ENCODE measurements around the gene SLC29A3.

SLC29A3 gene

GRCh38 chr10:71308244-71308643 lies 10.8 kb upstream of the SLC29A3 start:
- DNase-seq (no peak), ATAC-seq (ENCODE audit: insufficient read depth, low read depth) (no peak)
- Histone ChIP-seq H3K27me3 (ENCODE audit: insufficient read depth, low read length, poor library complexity) (peaks cover 7% of the 10 kb centered on the region), H3K79me2 (ENCODE audit: insufficient read depth, low read length) (no peaks in the 10 kb centered on the region), H3K36me3 (ENCODE audit: insufficient read depth, low read length) (no peaks in the 10 kb centered on the region), H3K9me3 (ENCODE audit: insufficient read depth, low read length, severe bottlenecking) (no peaks in the 10 kb centered on the region), H3K4me3 (ENCODE audit: low read depth in 1 of 2, low read length in 2 of 2) (no peak overlapping the region), H3K4me2 (ENCODE audit: insufficient read depth, low read length) (no peak overlapping the region), H3K9ac (ENCODE audit: low read depth, low read length) (no peak overlapping the region), H4K20me1 (ENCODE audit: insufficient read depth, low read length) (no peaks in the 10 kb centered on the region), H2AFZ (ENCODE audit: low read depth, low read length) (no peak overlapping the region), H3K4me1 (ENCODE audit: insufficient read depth, low read length) (no peaks in the 10 kb centered on the region), H3K27ac (ENCODE audit: low read length) (no peak overlapping the region)
- TF ChIP-seq CTCF (IDR thresholded peaks at IDR 0.05; ENCODE audit: borderline replicate concordance, extremely low read depth, low read length, poor library complexity, severe bottlenecking) = no peak
- no peak for TF ChIP-seq EZH2 (IDR thresholded peaks at IDR 0.05; ENCODE audit: borderline replicate concordance, low read depth, low read length, severe bottlenecking)

- H3K79me2 ChIP-seq (ENCODE audit: insufficient read depth, low read length) = no peaks in the 10 kb centered on the region
- TF ChIP-seq EZH2 (IDR thresholded peaks at IDR 0.05; ENCODE audit: borderline replicate concordance, low read depth, low read length, severe bottlenecking) (no peak), CTCF (IDR thresholded peaks at IDR 0.05; ENCODE audit: borderline replicate concordance, extremely low read depth, low read length, poor library complexity, severe bottlenecking) (no peak)
These were observed 10.1 kb upstream of the SLC29A3 start for GRCh38 chr10:71308985-71309384.

GRCh38 chr10:71309919-71310318 lies 9.1 kb upstream of the SLC29A3 start:
- no peaks in the 10 kb centered on the region for H3K9me3 ChIP-seq (ENCODE audit: insufficient read depth, low read length, severe bottlenecking)
- H3K36me3 ChIP-seq (ENCODE audit: insufficient read depth, low read length) = no peaks in the 10 kb centered on the region
- no peak overlapping the region for H2AFZ ChIP-seq (ENCODE audit: low read depth, low read length)
- H3K4me3 ChIP-seq (ENCODE audit: low read depth in 1 of 2, low read length in 2 of 2) = no peak overlapping the region
- H3K27me3 ChIP-seq (ENCODE audit: insufficient read depth, low read length, poor library complexity) = peaks cover 7% of the 10 kb centered on the region
- H3K4me1 ChIP-seq (ENCODE audit: insufficient read depth, low read length) = peaks cover 7% of the 10 kb centered on the region
- TF ChIP-seq CTCF (IDR thresholded peaks at IDR 0.05; ENCODE audit: borderline replicate concordance, extremely low read depth, low read length, poor library complexity, severe bottlenecking) (no peak), EZH2 (IDR thresholded peaks at IDR 0.05; ENCODE audit: borderline replicate concordance, low read depth, low read length, severe bottlenecking) (no peak)
- H4K20me1 ChIP-seq (ENCODE audit: insufficient read depth, low read length) = no peaks in the 10 kb centered on the region
- no peaks in the 10 kb centered on the region for H3K79me2 ChIP-seq (ENCODE audit: insufficient read depth, low read length)
- ATAC-seq (ENCODE audit: insufficient read depth, low read depth) (no peak), DNase-seq (no peak)
- no peak overlapping the region for H3K9ac ChIP-seq (ENCODE audit: low read depth, low read length)
- no peak overlapping the region for H3K4me2 ChIP-seq (ENCODE audit: insufficient read depth, low read length)
- no peak overlapping the region for H3K27ac ChIP-seq (ENCODE audit: low read length)

More at GRCh38 chr10:71308985-71309384, 10.1 kb upstream of the SLC29A3 start:
- Histone ChIP-seq H3K27me3 (ENCODE audit: insufficient read depth, low read length, poor library complexity) (peaks cover 7% of the 10 kb centered on the region), H3K4me1 (ENCODE audit: insufficient read depth, low read length) (no peaks in the 10 kb centered on the region), H3K27ac (ENCODE audit: low read length) (no peak overlapping the region), H3K4me3 (ENCODE audit: low read depth in 1 of 2, low read length in 2 of 2) (no peak overlapping the region), H3K4me2 (ENCODE audit: insufficient read depth, low read length) (no peak overlapping the region), H3K36me3 (ENCODE audit: insufficient read depth, low read length) (no peaks in the 10 kb centered on the region), H4K20me1 (ENCODE audit: insufficient read depth, low read length) (no peaks in the 10 kb centered on the region), H3K9ac (ENCODE audit: low read depth, low read length) (no peak overlapping the region), H3K9me3 (ENCODE audit: insufficient read depth, low read length, severe bottlenecking) (no peaks in the 10 kb centered on the region), H2AFZ (ENCODE audit: low read depth, low read length) (no peak overlapping the region)
- ATAC-seq (ENCODE audit: insufficient read depth, low read depth) (no peak), DNase-seq (no peak)

- TF ChIP-seq EZH2 (IDR thresholded peaks at IDR 0.05; ENCODE audit: borderline replicate concordance, low read depth, low read length, severe bottlenecking) = no peak
- TF ChIP-seq CTCF (IDR thresholded peaks at IDR 0.05; ENCODE audit: borderline replicate concordance, extremely low read depth, low read length, poor library complexity, severe bottlenecking) = no peak
- H3K4me2 ChIP-seq (ENCODE audit: insufficient read depth, low read length) = no peak overlapping the region
- H3K36me3 ChIP-seq (ENCODE audit: insufficient read depth, low read length) = no peaks in the 10 kb centered on the region
- no peak overlapping the region for H2AFZ ChIP-seq (ENCODE audit: low read depth, low read length)
- peaks cover 7% of the 10 kb centered on the region for H3K27me3 ChIP-seq (ENCODE audit: insufficient read depth, low read length, poor library complexity)
- DNase-seq = no peak
- peaks cover 25% of the 10 kb centered on the region for H3K4me1 ChIP-seq (ENCODE audit: insufficient read depth, low read length)
- H3K9ac ChIP-seq (ENCODE audit: low read depth, low read length) = no peak overlapping the region
- no peaks in the 10 kb centered on the region for H3K9me3 ChIP-seq (ENCODE audit: insufficient read depth, low read length, severe bottlenecking)
- no peak overlapping the region for H3K27ac ChIP-seq (ENCODE audit: low read length)
- no peaks in the 10 kb centered on the region for H3K79me2 ChIP-seq (ENCODE audit: insufficient read depth, low read length)
- no peak overlapping the region for H3K4me3 ChIP-seq (ENCODE audit: low read depth in 1 of 2, low read length in 2 of 2)
- ATAC-seq (ENCODE audit: insufficient read depth, low read depth) = no peak
- no peaks in the 10 kb centered on the region for H4K20me1 ChIP-seq (ENCODE audit: insufficient read depth, low read length)
These were observed 6.8 kb upstream of the SLC29A3 start for GRCh38 chr10:71312220-71312619.

Measured in DND-41 (cell line).